Activated CD8-positive, alpha-beta T cell treated with anti-CD3 and anti-CD28 coated beads, Interleukin-2, amount 10 ng/mL, durations not matched to agents 7 days and 5 days (primary cell): ENCODE data around the gene CAMK1G. TPM values are rescaled to one million over a fixed set of nuclear protein-coding genes. Genes with fewer than 3 reads are reported as not detected.

ENCODE experiments used
- ATAC-seq: fragments of 150-1000 bp; cut with Tn5 transposase; one replicate; pipeline ENCODE4 v1.10.0; 2021; ENCODE audit warnings: moderate library complexity
- CTCF ChIA-PET: fragments of 350-600 bp; sonication (Branson Sonifier 250); formaldehyde crosslinking; loops from one replicate; lab custom pipeline; 2021; ENCODE audit warnings: antibody characterized with exemption; lab: Charles Lee
- POLR2A ChIA-PET: fragments of 350-600 bp; sonication (Branson Sonifier 250); formaldehyde crosslinking; loops from one replicate; lab custom pipeline; 2021; ENCODE audit warnings: antibody characterized with exemption; lab: Charles Lee
- DNase-seq: peaks from one replicate; pipeline ENCODE4 v3.0.0-alpha.2; 2020
- H3K27ac Mint-ChIP-seq: one replicate; pipeline ENCODE4 v1.8.0; 2021; ENCODE audit warnings: mild to moderate bottlenecking, mixed read lengths
- H3K27me3 Mint-ChIP-seq: one replicate; pipeline ENCODE4 v1.8.0; 2021; ENCODE audit warnings: low read depth, mixed read lengths
- H3K36me3 Mint-ChIP-seq: one replicate; pipeline ENCODE4 v1.8.0; 2021; ENCODE audit warnings: low read depth, mixed read lengths
- H3K4me1 Mint-ChIP-seq: one replicate; pipeline ENCODE4 v1.8.0; 2021; ENCODE audit warnings: low read depth, mixed read lengths
- H3K4me3 Mint-ChIP-seq: one replicate; pipeline ENCODE4 v1.8.0; 2021; ENCODE audit warnings: mild to moderate bottlenecking, mixed read lengths
- H3K9me3 Mint-ChIP-seq: one replicate; pipeline ENCODE4 v1.8.0; 2022; ENCODE audit warnings: mixed read lengths; ENCODE audit not compliant: insufficient read depth
- total RNA-seq, 2 experiments: library from RNA; stranded (reverse); gene quantifications; one replicate each; pipeline ENCODE4 v1.2.3, GENCODE V29; 2021

Gene CAMK1G
- total RNA-seq, 2 experiments from 2014 or later, result not detected

DNA sequence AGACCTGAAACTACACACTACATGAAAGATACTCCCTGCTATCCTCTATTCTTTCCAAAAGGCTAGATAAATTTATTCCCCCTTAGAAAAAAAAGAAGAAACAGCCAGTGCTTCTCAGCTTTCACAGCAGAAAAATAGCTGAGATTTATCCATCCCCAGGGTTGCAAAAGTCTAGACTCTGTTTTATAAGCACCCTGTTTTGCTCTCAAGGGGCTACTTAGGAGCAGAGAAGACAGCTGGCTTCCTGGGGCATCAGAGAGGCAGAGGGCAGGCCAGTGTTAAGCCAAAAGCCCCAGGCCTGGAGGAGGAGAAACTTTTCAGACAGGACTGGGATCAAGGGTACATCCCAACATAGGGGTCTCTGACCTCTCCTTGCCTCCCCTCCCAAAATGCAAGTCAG lies 64.8 kb downstream of the CAMK1G start:
- H3K9me3 Mint-ChIP-seq, result no peaks in the 10 kb centered on the region
- no peak for ATAC-seq
- no peaks in the 10 kb centered on the region for H3K27me3 Mint-ChIP-seq
- H3K27ac Mint-ChIP-seq, result no peak overlapping the region
- no peak overlapping the region for H3K4me3 Mint-ChIP-seq
- peaks cover 35% of the 10 kb centered on the region for H3K4me1 Mint-ChIP-seq
- POLR2A ChIA-PET, result no interaction called here
- CTCF ChIA-PET, result interaction anchor here (1.6 kb wide), 1 partner anchor 10 kb away, joined by 3 read pairs; no protein-coding TSS in a partner anchor
- no peaks in the 10 kb centered on the region for H3K36me3 Mint-ChIP-seq
- no peak for DNase-seq

DNA sequence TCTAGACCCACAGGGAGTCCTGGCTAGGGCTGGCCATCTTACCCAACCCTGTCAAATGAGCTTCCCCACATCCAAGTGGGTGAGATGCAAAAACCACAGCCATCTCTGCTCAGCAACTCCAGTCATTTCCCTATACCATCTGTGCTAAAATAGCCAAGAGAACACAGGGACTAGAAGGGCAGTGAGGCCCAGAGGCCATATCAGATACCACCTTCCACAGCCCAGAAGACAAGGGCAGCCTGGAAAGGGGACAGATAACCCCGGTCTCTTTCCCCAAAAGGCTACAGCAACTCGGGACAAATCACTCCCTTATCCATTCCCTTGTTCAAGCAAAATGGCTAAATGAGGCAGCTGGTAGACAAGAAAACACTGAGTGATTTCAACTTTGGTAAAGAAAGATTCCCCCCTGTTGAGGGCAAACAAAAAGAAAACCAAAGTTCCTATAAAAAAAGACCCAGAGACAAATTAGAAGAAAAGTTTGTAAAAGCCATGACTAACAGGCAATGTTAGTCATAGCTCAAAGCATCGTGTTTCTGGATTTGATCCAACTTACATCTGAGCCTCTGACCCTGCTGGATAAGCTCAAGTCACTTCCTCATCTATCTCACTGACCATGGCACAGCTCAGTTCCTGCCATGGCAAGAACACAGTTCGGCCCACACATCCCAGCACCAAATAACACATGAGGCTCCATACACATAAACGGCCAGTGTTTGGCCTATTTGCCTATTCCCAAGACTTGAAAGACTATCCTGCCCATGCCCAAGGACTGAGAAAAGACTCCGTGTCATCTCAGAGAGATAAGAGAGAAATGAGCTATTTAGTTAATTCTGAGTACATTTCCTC lies 65.6 kb downstream of the CAMK1G start:
- H3K27me3 Mint-ChIP-seq, result no peaks in the 10 kb centered on the region
- ATAC-seq (no peak), DNase-seq (no peak)
- H3K4me1 Mint-ChIP-seq, result peaks cover 35% of the 10 kb centered on the region
- no peaks in the 10 kb centered on the region for H3K9me3 Mint-ChIP-seq
- CTCF ChIA-PET, result interaction anchor here (1.1 to 1.8 kb wide), 7 partner anchors 9 to 99 kb away, joined by 3 to 6 read pairs (median 4); no protein-coding TSS in a partner anchor
- POLR2A ChIA-PET, result interaction anchor here (0.6 kb wide), 1 partner anchor 581 kb away, joined by 3 read pairs; no protein-coding TSS in a partner anchor
- H3K36me3 Mint-ChIP-seq, result no peaks in the 10 kb centered on the region
- H3K4me3 Mint-ChIP-seq, result no peak overlapping the region
- no peak overlapping the region for H3K27ac Mint-ChIP-seq

DNA sequence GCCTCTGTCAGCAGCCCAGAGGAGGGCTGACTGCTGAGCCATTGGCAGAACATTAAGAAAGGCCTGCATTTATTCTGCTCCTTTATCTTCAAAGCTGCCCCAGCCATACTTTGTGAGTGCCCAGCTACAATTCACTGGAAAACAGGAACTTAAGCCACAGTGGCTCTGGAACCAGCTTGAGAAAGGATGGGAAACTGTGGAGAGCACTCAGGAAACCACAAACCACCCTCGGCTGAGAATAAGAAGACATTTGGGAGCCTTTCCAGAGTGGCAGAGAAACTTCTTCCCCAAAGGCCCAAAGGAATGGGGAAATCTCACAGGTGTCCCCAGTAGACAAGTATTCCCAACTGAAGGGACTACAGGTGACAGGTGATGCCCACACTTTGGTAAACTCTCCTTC lies 66.9 kb downstream of the CAMK1G start:
- ChIA-PET POLR2A (no interaction called here), CTCF (interaction anchor here (1.4 to 1.8 kb wide), 4 partner anchors 15 to 98 kb away, joined by 3 to 6 read pairs (median 6); no protein-coding TSS in a partner anchor)
- Mint-ChIP-seq H3K27ac (no peak overlapping the region), H3K9me3 (no peaks in the 10 kb centered on the region), H3K4me1 (peaks cover 35% of the 10 kb centered on the region), H3K36me3 (no peaks in the 10 kb centered on the region), H3K4me3 (peak overlapping the region; percentile 2), H3K27me3 (no peaks in the 10 kb centered on the region)
- DNase-seq (no peak), ATAC-seq (no peak)

DNA sequence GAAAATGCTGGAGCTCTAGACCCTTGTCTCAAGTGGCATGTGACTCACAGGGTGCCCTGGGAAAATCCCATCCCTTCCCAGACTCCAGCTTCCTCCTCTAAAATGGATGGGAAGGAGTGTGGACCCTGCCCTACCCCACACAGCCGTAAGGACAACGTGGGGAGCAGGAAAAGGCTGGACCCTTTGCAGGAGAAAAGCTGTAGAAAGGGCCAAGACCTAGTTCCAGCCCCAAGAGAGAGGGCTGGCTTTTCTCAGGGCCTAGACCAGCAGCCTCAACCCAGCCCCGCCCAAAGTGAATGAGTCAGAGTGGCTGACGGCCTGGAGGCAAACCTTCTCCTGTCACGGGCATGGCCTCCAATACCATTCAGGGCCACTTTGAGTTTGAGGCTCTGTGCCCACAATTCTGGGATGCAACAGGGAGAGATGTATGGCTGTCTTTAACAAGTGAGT lies 67.6 kb downstream of the CAMK1G start:
- H3K4me3 Mint-ChIP-seq, result no peak overlapping the region
- no peaks in the 10 kb centered on the region for H3K9me3 Mint-ChIP-seq
- CTCF ChIA-PET, result interaction anchor here (1.8 kb wide), 2 partner anchors 74 to 97 kb away, joined by 6 read pairs; no protein-coding TSS in a partner anchor

DNA sequence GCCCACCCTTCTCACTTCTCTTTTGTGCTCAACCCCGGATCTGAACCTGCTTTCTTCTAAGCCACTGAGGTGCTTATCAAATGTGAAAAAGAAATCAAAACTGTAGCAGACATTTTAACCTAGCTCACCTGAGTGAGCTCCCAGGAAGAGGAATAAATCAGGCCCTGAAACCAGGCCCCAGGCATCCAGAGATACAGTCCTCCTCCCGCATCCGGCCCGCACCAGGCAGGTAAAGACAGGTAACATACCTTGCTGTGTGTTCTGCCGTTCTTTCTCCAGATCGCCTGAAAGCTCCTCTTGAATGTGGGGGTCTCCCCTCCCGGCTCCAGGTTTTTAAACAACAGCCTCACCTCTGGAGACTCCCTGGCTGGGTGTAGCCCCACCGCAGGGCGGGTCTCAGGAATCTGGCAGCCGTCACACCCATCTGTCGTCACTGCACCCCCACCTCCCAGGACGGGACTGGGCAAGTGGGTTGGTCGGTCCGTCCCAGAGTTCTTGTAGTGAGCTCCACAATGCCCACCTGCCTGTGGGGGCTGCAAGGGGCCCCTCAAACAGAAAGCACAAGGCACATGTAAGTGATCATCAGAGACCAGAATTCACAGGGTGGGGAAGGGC lies 68.7 kb downstream of the CAMK1G start, which contains the start of gene LAMB3:
TSS of gene LAMB3 (minus strand) at position 305 of the 615 bp plus-strand sequence. CDS start 1,481 bp downstream, outside the sequence.
- ATAC-seq (no peak), DNase-seq (no peak)
- Mint-ChIP-seq H3K4me3 (no peak within 1 kb of the TSS), H3K4me1 (peaks cover 35% of the 10 kb centered on the region), H3K9me3 (no peaks in the 10 kb centered on the region), H3K27ac (peak within 1 kb of the TSS; percentile 69), H3K36me3 (no peaks in the 10 kb centered on the region), H3K27me3 (no peaks in the 10 kb centered on the region)
- ChIA-PET POLR2A (interaction anchor here (0.7 kb wide), 1 partner anchor 613 kb away, joined by 3 read pairs; no protein-coding TSS in a partner anchor), CTCF (interaction anchor here (1.2 to 3.1 kb wide), 7 partner anchors 13 to 103 kb away, joined by 3 to 17 read pairs (median 4); partner anchors contain the start of gene TRAF3IP3)

More for the DNA sequence above, 67.6 kb downstream of the CAMK1G start:
- Mint-ChIP-seq H3K27ac (peak overlapping the region; percentile 69), H3K4me1 (peaks cover 35% of the 10 kb centered on the region), H3K27me3 (no peaks in the 10 kb centered on the region), H3K36me3 (no peaks in the 10 kb centered on the region)
- DNase-seq (peak; percentile 73), ATAC-seq (peak; percentile 95)
- POLR2A ChIA-PET, result no interaction called here

DNA sequence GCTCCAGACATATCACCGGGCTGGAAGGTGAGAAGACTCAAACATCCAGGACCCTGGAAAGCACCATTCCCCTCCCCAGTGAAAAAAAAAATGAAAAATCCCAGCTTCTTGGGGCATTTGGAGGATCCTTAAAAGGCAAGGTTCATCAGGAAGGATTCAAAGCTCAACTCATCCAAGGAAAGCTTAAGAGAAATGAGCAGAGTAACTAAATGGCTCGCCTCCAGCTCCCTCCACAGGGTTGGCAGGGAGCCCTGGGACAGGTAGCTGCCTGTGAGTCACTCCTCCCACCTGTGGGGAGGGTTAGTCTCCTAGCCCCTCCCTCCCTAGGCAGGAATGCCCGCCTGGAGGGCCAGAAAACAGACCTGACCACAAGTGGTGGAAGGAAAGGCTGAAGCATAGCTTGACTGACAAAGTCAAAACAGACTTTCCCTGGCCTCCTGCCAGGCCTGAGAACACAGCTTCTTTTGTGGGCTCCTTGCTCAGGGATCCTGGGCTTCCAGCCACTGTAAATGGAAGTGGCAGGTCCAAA lies 69.4 kb downstream of the CAMK1G start:
- ATAC-seq (no peak), DNase-seq (peak; percentile 24)
- Mint-ChIP-seq H3K4me3 (no peak overlapping the region), H3K9me3 (no peaks in the 10 kb centered on the region), H3K27ac (no peak overlapping the region), H3K36me3 (no peaks in the 10 kb centered on the region), H3K4me1 (peaks cover 35% of the 10 kb centered on the region), H3K27me3 (no peaks in the 10 kb centered on the region)
- ChIA-PET CTCF (interaction anchor here (0.9 to 3.1 kb wide), 9 partner anchors 12 to 103 kb away, joined by 3 to 17 read pairs (median 4); partner anchors contain the start of gene TRAF3IP3), POLR2A (interaction anchor here (0.6 kb wide), 1 partner anchor 95 kb away, joined by 4 read pairs; no protein-coding TSS in a partner anchor)

DNA sequence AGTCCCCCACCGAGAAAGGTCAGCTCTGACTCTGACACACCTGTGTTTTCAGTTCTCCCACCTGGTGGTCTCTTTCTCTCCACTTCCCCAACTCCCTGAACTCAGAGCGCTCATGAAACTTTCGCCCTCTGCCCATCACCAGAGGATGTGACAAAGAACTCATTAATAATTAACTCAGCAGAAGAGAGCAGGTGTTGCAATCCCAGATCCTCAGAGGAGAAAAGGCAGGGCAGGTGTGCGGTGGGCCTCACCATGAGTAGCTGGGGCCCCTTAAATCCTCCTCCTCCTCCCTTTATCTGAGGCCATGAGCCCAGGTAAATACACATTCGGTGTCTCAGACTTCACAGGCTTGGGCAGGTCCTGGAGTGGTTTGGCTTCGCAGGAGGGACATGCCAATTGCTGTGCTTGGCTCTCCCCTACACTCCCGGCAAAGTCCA lies 70.4 kb downstream of the CAMK1G start:
- no peak overlapping the region for H3K4me3 Mint-ChIP-seq
- no peaks in the 10 kb centered on the region for H3K27me3 Mint-ChIP-seq
- no peaks in the 10 kb centered on the region for H3K9me3 Mint-ChIP-seq
- H3K36me3 Mint-ChIP-seq, result no peaks in the 10 kb centered on the region
- ATAC-seq, result no peak
- H3K4me1 Mint-ChIP-seq, result peaks cover 35% of the 10 kb centered on the region
- DNase-seq, result no peak
- H3K27ac Mint-ChIP-seq, result no peak overlapping the region
- POLR2A ChIA-PET, result interaction anchor here (0.7 kb wide), 1 partner anchor 905 kb away, joined by 3 read pairs; no protein-coding TSS in a partner anchor
- CTCF ChIA-PET, result interaction anchor here (1.1 to 3.1 kb wide), 7 partner anchors 11 to 44 kb away, joined by 3 to 17 read pairs (median 4); no protein-coding TSS in a partner anchor

DNA sequence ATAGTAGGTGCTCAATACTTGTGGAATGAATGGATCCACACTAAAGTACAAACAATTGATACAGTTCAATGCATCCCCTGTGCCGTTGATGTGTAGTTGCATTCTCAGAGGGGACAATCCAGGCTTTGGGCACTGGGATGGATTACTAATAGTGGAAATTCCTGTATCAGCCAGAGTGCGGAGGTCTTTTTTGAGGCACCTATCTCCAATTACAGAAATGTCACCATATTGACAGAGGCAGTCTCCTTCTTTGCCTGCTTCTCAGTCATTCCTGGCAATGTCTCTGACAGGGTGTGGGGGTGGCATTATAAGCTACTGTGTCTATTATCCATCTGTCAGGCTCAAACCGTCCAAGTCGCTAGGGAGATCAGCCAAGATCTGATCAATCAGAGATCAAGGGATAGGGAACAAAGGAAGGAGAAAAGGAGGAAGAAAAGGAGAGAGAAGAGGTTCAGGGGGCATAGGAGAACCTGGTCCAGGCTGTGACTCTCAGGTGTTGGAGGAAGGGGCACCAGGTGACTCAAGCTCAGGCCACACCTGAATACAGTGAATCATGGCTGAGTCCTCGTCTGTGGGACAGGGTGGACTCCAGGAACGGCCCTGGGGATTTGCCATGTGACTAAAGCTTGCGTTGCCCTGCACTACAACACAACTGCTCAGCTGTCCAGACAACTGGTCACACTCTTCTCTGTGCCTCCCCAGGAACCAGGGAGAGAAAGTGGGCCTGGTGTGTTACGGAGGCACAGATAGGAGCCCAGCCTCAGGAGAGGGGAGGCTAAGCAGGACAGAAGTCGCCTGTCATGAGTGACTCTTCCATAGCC lies 72.1 kb downstream of the CAMK1G start:
- CTCF ChIA-PET, result interaction anchor here (0.8 to 1.3 kb wide), 2 partner anchors 29 to 86 kb away, joined by 3 read pairs; no protein-coding TSS in a partner anchor
- POLR2A ChIA-PET, result no interaction called here

DNA sequence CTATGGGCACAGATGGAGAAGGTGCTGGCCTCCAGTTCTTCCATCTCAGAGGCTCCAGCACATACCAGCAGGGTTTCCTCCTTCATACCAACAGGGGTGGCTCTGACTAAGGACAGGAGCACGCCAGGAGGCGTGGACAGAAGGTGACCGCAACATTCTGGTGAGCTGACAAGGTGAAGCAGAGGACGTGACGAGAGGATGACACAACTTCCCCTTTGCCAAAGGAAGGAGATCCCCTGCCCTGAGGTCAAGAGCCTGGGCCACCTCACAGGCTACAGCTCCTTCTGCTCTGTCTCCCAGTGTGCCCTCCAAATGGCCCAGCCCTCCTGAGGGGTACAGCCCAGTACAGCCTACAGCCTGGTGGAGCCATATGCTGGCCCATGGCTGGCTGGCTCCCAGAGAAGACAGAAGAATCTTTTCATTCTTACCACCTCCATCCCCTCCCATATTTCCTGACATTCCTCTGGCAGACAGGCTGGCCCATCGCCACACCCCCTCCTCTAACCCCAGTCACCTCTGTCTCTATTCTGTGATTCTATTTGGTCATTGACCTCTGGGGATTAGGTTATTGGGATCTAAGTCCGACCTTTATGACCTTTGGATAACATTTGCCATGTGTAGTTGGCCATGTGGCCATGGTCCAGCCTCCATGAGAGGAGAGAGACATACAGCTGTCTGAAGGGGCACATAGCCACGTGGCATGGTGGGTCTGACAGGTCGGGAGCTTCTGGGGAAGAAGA lies 73.8 kb downstream of the CAMK1G start:
- H3K36me3 Mint-ChIP-seq, result no peaks in the 10 kb centered on the region
- ChIA-PET POLR2A (interaction anchor here (0.6 kb wide), 1 partner anchor 51 kb away, joined by 3 read pairs; no protein-coding TSS in a partner anchor), CTCF (interaction anchor here (1.1 kb wide), 1 partner anchor 9 kb away, joined by 3 read pairs; no protein-coding TSS in a partner anchor)
- no peak overlapping the region for H3K4me3 Mint-ChIP-seq
- no peaks in the 10 kb centered on the region for H3K27me3 Mint-ChIP-seq
- no peaks in the 10 kb centered on the region for H3K9me3 Mint-ChIP-seq
- DNase-seq (no peak), ATAC-seq (no peak)
- H3K27ac Mint-ChIP-seq, result no peak overlapping the region
- peaks cover 16% of the 10 kb centered on the region for H3K4me1 Mint-ChIP-seq

More for the DNA sequence above, 72.1 kb downstream of the CAMK1G start:
- no peak overlapping the region for H3K27ac Mint-ChIP-seq
- H3K36me3 Mint-ChIP-seq, result no peaks in the 10 kb centered on the region
- no peaks in the 10 kb centered on the region for H3K27me3 Mint-ChIP-seq
- no peak for DNase-seq
- H3K4me1 Mint-ChIP-seq, result peaks cover 31% of the 10 kb centered on the region
- H3K4me3 Mint-ChIP-seq, result no peak overlapping the region
- no peak for ATAC-seq
- H3K9me3 Mint-ChIP-seq, result no peaks in the 10 kb centered on the region

DNA sequence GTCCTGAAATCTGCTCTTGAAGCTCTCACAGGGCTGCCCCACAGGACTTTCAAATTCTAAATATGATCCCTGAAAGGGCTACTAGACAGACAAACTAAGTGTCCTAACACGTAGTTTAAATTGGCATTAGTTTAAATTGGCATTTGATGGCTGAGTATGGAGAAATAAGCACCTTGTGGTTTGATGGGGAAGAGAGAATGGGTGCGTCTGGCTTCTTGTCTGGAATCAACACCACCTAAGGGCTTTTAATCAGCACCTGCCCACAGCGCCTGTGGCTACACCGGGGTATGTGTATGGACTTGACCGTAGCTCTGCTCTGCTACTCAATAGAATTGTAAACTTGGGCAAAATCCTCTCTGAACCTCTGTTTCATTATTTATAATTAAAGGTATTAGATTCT lies 74.4 kb downstream of the CAMK1G start:
- Mint-ChIP-seq H3K4me3 (no peak overlapping the region), H3K9me3 (no peaks in the 10 kb centered on the region), H3K27ac (no peak overlapping the region), H3K27me3 (peaks cover 1% of the 10 kb centered on the region), H3K36me3 (no peaks in the 10 kb centered on the region), H3K4me1 (peaks cover 10% of the 10 kb centered on the region)
- POLR2A ChIA-PET, result no interaction called here
- CTCF ChIA-PET, result interaction anchor here (1.1 kb wide), 1 partner anchor 9 kb away, joined by 3 read pairs; no protein-coding TSS in a partner anchor
- ATAC-seq, result no peak
- DNase-seq, result no peak
